AG09309 (cell line): ENCODE measurements around the gene ATP8A2.

Experiments
- DNase-seq: peaks from one replicate; pipeline ENCODE4 v3.0.0-alpha.2; 2010; ENCODE audit warnings: low read depth
- H3K4me3 ChIP-seq: 2 replicates; pipeline ENCODE4 v1.5.1; 2011; ENCODE audit warnings: mild to moderate bottlenecking, low read depth, low read length, moderate library complexity; ENCODE audit not compliant: control insufficient read depth
- CTCF ChIP-seq: IDR thresholded peaks from 2 replicates; pipeline ENCODE4 v1.5.1; 2011; ENCODE audit warnings: mild to moderate bottlenecking, low read depth, low read length, inconsistent platforms; ENCODE audit not compliant: insufficient read depth, control insufficient read depth; ENCODE audit errors: missing control alignments

ATP8A2 gene

GRCh38 chr13:25421612-25422011, 49.8 kb downstream of the ATP8A2 start:
- TF ChIP-seq CTCF = no peak
- no peak for DNase-seq
- H3K4me3 ChIP-seq = no peak overlapping the region

GRCh38 chr13:25422153-25422552, 50.4 kb downstream of the ATP8A2 start:
- TF ChIP-seq CTCF = no peak
- no peak overlapping the region for H3K4me3 ChIP-seq
- DNase-seq = no peak

- H3K4me3 ChIP-seq = no peak overlapping the region
Observed at GRCh38 chr13:25423831-25424230, 52.1 kb downstream of the ATP8A2 start.

GRCh38 chr13:25429466-25429865, 57.7 kb downstream of the ATP8A2 start:
- no peak overlapping the region for H3K4me3 ChIP-seq
- TF ChIP-seq CTCF = no peak
- DNase-seq = no peak

More at GRCh38 chr13:25423831-25424230, 52.1 kb downstream of the ATP8A2 start:
- TF ChIP-seq CTCF = no peak
- DNase-seq = no peak

- DNase-seq = no peak
- no peak for TF ChIP-seq CTCF
- H3K4me3 ChIP-seq = no peak overlapping the region
Observed at GRCh38 chr13:25432691-25433090, 60.9 kb downstream of the ATP8A2 start.

- no peak for TF ChIP-seq CTCF
- no peak for DNase-seq
- no peak overlapping the region for H3K4me3 ChIP-seq
Observed at GRCh38 chr13:25440061-25440460, 68.3 kb downstream of the ATP8A2 start.

- no peak for DNase-seq
- TF ChIP-seq CTCF = no peak
- H3K4me3 ChIP-seq = no peak overlapping the region
Observed at GRCh38 chr13:25446261-25446660, 74.5 kb downstream of the ATP8A2 start.
